Measurements from ENCODE around the gene RAB6B. TPM values are rescaled to one million over a fixed set of nuclear protein-coding genes. Genes with fewer than 3 reads are reported as not detected.

Gene RAB6B
- total RNA-seq, 1 donor from 2014 or later: 51.6 TPM

- DNase-seq: no peak
- intact Hi-C loops (cut with micrococcal nuclease): loop anchor here (10.0 kb wide), 1 partner anchor 111 kb away; no protein-coding TSS in a partner anchor
Measured at GRCh38 chr3:133933097-133934024, 37.7 kb upstream of the RAB6B start.

GRCh38 chr3:133932009-133932408 is 36.3 kb upstream of the RAB6B start:
- DNase-seq (no peak), ATAC-seq (no peak)
- intact Hi-C loops (cut with micrococcal nuclease): loop anchor here (10.0 kb wide), 1 partner anchor 113 kb away; no protein-coding TSS in a partner anchor

More at GRCh38 chr3:133933097-133934024, 37.7 kb upstream of the RAB6B start:
- no peak for ATAC-seq

GRCh38 chr3:133931084-133931483 is 35.4 kb upstream of the RAB6B start:
- intact Hi-C loops (cut with micrococcal nuclease): loop anchor here (10.0 kb wide), 1 partner anchor 114 kb away; no protein-coding TSS in a partner anchor
- ATAC-seq: no peak
- DNase-seq: no peak

GRCh38 chr3:133930341-133930933 is 34.8 kb upstream of the RAB6B start:
- DNase-seq (no peak), ATAC-seq (no peak)
- intact Hi-C loops (cut with micrococcal nuclease): loop anchor here (10.0 kb wide), 1 partner anchor 114 kb away; no protein-coding TSS in a partner anchor

- intact Hi-C loops (cut with micrococcal nuclease): loop anchor here (5.0 kb wide), 1 partner anchor 112 kb away; no protein-coding TSS in a partner anchor
- DNase-seq (no peak), ATAC-seq (no peak)
Measured at GRCh38 chr3:133928903-133929607, 33.4 kb upstream of the RAB6B start.

- no peak for DNase-seq
- no peak for ATAC-seq
- intact Hi-C loops (cut with micrococcal nuclease): loop anchor here (5.0 kb wide), 1 partner anchor 111 kb away; no protein-coding TSS in a partner anchor
Measured at GRCh38 chr3:133928136-133928893, 32.6 kb upstream of the RAB6B start.

- intact Hi-C loops (cut with micrococcal nuclease): loop anchor here (5.0 kb wide), 1 partner anchor 110 kb away; no protein-coding TSS in a partner anchor
- DNase-seq (peak; percentile 85), ATAC-seq (peak; percentile 93)
Measured at GRCh38 chr3:133927540-133928066, 31.9 kb upstream of the RAB6B start.

GRCh38 chr3:133926736-133927539 is 31.3 kb upstream of the RAB6B start:
- intact Hi-C loops (cut with micrococcal nuclease): loop anchor here (5.0 kb wide), 1 partner anchor 110 kb away; no protein-coding TSS in a partner anchor
- ATAC-seq: peak; percentile 38

GRCh38 chr3:133925960-133926735 is 30.5 kb upstream of the RAB6B start:
- ATAC-seq (no peak), DNase-seq (no peak)
- intact Hi-C loops (cut with micrococcal nuclease): loop anchor here (5.0 kb wide), 1 partner anchor 109 kb away; no protein-coding TSS in a partner anchor

More at GRCh38 chr3:133926736-133927539, 31.3 kb upstream of the RAB6B start:
- DNase-seq: no peak

GRCh38 chr3:133924041-133924440 is 28.4 kb upstream of the RAB6B start:
- DNase-seq: no peak
- intact Hi-C loops (cut with micrococcal nuclease): no loop called here
- no peak for ATAC-seq

- intact Hi-C loops (cut with micrococcal nuclease): no loop called here
Measured at GRCh38 chr3:133921592-133921991, 25.9 kb upstream of the RAB6B start.

GRCh38 chr3:133917144-133917543 is 21.5 kb upstream of the RAB6B start:
- ATAC-seq (no peak), DNase-seq (no peak)
- intact Hi-C loops (cut with micrococcal nuclease): no loop called here

More at GRCh38 chr3:133921592-133921991, 25.9 kb upstream of the RAB6B start:
- no peak for ATAC-seq
- no peak for DNase-seq

GRCh38 chr3:133915685-133916658 is 20.3 kb upstream of the RAB6B start:
- DNase-seq: no peak
- peak; percentile 74 for ATAC-seq
- intact Hi-C loops (cut with micrococcal nuclease): no loop called here

GRCh38 chr3:133914839-133915600 is 19.3 kb upstream of the RAB6B start:
- no peak for ATAC-seq
- intact Hi-C loops (cut with micrococcal nuclease): no loop called here
- no peak for DNase-seq

GRCh38 chr3:133910422-133910821 is 14.7 kb upstream of the RAB6B start:
- intact Hi-C loops (cut with micrococcal nuclease): no loop called here
- no peak for DNase-seq
- no peak for ATAC-seq

All from left ventricle myocardium superior (tissue), 1 donor.